IPS-11a (cell line): ENCODE data around the gene PHGDH.
"Not testable (repeated sequence)": the region's sequence is repeated elsewhere in the genome, so short reads cannot be mapped to it uniquely, and the experiment has no call there.

Source experiments
- H3K4me3 ChIP-seq: one replicate; pipeline ENCODE4 v1.5.1; 2013; ENCODE audit warnings: low read depth, low read length, control low read depth

PHGDH gene

DNA sequence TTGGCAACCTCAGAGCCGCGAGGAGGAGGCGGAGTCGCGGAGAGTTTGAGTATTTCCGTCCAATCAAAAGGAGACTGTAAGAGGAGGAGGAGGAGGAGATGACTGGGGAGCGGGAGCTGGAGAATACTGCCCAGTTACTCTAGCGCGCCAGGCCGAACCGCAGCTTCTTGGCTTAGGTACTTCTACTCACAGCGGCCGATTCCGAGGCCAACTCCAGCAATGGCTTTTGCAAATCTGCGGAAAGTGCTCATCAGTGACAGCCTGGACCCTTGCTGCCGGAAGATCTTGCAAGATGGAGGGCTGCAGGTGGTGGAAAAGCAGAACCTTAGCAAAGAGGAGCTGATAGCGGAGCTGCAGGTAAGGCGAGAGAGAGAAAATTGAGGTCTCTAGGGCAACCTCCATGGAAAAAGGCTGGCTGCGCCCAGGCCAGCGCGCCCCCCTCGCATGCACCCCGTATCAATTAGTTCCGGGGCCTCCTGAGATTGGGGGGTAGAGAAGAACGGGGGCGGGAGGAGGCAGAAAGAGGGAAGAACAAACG lies at the start of gene PHGDH:
Gene PHGDH, plus strand, starts transcription at position 131 of the 538 bp plus-strand sequence. Its CDS starts 89 bp downstream, at position 220.
- peak within 1 kb of the TSS; percentile 100 for H3K4me3 ChIP-seq

DNA sequence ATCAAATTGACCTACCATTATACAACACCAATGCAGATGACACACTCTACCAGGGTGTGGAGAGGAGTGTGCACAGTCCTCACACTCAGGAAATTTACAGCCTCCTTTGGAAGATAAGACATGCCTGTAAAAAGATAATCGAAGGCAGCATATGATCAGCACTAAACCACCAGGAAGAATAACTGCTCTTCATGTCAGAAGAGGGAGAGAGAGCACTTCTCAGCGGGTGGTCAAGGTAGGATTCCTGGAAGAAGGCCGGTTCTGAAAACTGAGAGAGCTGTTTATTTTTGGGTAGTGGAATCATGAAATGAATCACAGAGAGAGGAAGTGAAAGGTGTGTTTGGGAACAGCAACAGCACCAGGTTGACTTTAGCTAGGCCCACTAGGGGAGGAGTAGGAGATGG lies 49.7 kb upstream of the PHGDH start:
- no peak overlapping the region for H3K4me3 ChIP-seq

DNA sequence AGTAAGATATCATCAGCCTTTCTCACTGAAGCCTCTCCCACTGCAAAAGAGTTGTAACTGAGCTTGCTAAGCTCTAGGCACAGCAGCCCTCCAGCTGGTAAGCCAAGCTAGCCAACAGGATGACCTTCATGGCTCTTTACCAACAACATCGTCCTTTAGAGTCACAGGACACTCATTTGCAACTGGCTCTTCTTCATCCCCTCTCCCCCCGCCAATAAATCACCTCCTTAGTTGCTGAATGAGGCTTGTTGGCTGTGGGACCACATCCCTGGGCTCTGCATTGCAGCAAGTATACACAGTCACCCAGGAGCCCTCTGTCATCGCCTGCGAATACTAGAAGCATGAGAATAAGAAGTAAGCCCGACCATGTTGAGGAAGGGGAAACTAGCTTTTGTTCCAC lies 47.7 kb upstream of the PHGDH start:
- H3K4me3 ChIP-seq: no peak overlapping the region

DNA sequence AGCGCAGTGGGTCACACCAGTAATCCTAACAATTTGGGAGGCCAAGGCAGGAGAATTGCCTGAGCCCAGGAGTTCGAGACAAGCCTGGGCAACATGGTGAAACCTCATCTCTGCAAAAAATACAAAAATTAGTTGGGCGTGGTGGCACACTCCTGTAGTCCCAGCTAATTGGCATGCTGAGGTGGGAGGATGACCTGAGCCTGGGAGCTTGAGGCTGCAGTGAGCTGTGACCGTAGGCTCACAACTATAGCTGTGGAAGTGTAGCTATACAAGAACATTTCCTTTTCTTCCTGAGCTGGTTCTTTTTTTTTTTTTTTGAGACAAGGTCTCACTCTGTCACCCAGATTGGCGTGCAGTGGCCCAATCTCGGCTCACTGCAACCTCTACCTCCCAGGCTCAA lies 44.6 kb upstream of the PHGDH start:
- H3K4me3 ChIP-seq: no peak overlapping the region

DNA sequence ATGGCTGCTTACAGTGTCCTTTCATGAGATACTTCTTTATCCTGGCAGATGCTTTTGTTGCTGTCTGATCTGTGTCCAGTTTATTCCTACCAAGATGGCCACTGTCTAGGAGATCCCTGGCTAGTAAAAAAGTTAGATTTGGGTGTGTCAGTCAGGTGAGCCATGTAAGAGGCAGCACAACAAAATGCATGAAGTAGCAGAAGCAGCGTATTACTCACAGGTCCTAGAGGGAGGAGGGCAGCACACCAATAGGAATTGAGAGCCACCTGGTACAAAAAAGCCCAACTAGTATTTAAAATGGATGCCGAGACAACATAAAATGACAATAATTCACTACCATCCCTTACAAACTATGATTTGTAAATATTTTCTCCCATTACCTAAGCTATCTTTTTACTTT lies 40.8 kb upstream of the PHGDH start:
- H3K4me3 ChIP-seq: no peak overlapping the region

DNA sequence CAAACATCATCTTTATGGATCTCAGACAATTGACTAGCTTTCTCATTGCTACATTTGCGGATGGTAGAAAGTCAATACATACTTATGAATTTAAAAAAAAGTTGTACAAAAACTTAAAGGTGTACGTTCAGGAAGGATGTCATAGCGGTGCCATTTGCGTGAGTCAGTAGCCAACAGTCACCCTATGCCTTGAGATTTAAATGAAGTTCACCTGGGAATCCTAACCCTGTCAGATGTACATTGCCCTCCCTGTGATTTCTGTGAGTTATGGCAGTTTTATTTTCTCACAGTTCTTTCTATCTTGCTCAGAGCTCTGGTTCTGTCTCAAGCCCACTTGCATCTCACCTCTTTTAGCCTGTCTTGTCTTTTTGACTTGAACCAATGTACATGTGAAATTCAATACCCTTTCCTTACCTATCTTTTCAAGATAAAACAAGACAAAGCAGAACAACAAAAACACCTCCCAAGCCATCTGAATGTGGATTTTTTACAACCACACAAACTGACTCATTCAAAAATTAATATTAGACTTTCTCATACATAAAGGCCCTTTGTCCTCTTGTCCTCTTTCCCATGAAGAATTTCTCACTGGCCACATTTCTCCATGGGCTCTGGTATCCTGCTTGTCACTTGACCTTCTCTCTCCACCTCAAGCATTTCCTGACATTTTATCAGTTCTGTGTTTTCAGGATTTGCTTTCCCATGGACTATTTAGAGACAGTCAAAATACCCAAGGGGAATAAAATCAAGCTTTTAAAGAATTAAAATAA lies 38.4 kb upstream of the PHGDH start:
- H3K4me3 ChIP-seq: no peak overlapping the region

DNA sequence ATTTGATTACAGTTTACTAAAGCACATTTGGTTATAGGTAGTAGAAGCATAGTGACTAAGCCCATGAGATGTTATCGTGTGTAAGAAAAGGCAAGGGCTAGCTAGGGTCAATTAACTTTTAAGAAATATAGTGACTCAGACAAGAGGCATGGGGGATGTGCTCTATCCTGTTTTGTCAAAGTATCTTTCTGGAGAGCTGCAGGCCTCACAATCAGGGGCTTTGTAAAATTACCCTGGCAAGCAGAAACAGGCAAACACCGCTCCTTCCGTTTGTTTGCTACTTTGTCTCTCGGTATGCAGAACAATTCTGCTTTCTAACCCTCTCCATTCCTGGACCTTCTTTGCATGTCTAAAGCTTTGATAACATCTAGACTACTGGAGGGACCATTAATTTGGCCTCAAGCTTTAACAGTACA lies 37.6 kb upstream of the PHGDH start:
- H3K4me3 ChIP-seq: no peak overlapping the region

DNA sequence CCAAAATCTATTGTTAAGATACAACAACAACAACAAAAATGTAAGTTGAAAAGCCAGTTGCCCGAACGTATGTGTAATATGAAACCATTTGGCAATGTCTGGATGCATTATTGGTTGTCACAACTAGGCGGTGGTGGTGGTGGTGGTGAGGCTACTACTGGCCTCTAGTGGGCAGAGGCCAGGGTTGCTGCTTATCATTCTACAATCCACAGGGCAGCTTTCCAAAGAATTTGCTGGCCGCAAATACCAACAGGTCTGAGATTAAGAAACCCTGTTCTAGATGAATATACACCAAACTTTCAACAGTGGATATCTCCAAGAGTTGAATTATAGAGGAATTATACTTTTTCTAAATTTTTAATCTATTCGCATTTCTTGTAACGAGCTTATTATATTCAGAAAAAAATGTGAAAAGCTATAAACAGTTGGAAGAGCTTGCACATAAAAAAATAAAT lies 36.9 kb upstream of the PHGDH start:
- no peak overlapping the region for H3K4me3 ChIP-seq

DNA sequence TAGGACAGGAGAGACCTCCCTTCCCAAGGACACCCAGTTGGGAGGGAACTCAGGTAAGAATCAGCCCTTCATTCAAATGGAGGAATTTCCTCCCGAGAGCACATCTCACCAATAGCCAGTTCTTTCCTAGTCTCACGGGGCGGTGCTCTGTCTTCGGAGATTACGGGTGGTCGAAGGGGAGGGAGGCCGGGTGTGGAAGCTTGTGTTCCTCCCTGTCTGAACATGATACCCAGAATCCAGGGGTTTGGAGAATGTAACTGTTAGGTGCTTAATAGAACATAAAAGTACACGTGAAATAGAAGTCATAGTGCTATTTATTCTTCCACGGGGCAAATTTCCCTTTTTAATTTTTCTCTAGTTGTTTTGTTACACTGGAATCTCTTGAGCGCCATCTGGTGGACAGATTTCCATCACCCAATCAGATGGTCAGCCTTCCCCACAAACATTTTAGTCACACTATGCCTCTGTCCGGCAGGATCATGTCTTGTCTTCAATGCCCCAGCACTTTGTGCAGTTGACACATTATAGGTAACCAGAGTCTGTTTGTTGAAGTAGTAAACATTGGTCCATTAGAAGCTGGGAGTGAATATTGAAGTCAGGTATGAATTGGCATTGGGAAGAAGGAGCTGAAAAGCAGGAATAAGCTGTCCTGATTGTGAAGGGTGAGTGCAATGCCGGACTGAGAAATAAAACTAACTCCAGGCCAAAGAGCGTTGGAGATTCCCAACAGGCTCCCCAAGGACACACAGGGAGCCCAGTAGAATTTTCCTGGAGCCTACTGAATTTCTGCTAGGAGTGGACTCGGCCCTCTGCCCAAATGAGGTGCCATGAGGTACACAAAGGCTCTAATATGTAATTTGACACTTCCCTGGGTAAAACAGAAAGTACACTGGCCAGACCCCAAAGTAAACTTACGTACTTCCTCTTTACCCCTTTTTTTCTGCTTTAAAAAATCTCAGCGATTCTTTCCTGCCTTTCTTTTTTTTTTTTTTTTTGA lies 36.1 kb upstream of the PHGDH start:
- H3K4me3 ChIP-seq: peak overlapping the region; percentile 10

DNA sequence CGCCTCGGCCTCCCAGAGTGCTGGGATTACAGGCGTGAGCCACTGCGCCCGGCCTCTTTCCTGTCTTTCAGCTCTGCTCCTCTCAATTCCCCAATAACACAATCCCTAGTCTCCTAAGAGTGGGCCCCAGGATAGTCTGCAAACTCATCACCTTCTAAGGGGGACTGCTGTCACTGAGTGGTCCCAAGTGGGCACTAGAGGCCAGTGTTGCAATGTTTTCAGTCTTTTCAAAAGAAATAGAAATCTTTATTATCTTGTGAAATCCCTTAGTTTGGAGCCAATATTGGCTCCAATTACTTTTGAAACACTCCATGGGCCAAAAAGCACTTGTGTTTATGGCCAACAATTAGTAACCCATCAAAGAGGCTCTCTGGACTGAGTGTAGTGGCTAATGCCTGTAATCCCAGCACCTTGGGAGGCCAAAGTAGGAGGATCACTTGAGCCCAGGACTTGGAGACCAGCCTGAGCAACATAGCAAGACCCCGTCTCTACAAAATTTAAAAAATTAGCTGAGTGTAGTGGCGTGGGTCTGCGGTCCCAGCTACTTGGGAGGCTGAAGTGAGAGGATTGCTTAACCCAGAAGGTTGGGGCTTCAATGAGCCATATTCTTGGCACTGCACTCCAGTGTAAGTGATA lies 35.0 kb upstream of the PHGDH start:
- no peak overlapping the region for H3K4me3 ChIP-seq

DNA sequence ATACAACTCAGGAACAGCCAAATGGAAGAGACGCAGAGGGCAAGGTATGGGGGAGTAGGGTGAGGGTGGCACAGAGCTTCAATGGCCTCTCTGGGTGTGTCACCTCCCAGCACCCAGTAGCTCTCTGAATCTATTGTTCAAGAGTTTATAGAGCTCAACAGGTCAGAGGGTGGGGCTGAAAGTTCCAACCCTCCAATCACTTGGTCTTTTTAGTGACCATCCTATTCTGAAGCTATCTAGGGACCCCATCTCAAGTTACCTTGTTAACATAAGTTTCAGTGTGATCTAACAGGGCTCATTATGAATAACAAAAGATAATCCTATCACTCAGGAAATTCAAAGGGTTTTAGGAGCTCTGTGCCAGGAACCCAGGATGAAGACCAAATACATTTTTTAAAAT lies 32.5 kb upstream of the PHGDH start:
- H3K4me3 ChIP-seq: no peak overlapping the region

DNA sequence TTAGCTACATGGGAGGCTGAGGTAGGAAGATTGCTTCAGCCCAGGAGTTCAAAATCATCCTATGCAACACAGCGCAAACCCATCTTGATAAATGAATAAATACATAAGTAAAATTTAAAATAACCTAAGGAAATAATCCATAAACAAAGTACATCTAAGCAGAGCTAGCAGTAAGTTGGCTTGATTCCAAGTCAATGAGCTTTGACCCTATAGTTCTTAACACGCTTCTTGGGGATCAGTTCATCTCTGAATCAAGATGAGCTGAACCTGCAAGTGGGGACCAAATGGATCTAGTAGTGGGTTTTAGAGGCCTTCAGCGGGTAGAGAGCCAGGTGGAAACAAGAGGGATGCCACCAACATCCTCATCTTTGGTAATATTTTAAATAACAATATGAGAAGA lies 31.5 kb upstream of the PHGDH start:
- no peak overlapping the region for H3K4me3 ChIP-seq

DNA sequence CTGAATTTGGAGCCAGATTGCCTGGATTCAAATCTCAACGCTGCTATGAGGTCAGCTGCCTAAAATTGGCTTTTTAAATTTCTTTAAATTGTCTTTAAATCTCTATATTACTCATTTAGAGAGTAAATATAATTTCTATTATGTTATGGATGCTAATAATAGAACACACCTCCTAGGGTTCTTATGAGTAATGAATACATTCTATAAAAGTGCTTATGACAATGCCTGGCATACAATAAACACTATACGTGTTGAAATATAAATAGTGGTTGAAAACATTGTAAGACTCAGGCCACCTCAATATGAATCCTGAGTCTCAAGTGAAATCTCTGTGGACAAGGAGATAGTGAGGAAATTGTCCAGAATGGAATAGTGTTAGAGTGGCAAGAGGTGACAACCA lies 31.0 kb upstream of the PHGDH start:
- H3K4me3 ChIP-seq: no peak overlapping the region

DNA sequence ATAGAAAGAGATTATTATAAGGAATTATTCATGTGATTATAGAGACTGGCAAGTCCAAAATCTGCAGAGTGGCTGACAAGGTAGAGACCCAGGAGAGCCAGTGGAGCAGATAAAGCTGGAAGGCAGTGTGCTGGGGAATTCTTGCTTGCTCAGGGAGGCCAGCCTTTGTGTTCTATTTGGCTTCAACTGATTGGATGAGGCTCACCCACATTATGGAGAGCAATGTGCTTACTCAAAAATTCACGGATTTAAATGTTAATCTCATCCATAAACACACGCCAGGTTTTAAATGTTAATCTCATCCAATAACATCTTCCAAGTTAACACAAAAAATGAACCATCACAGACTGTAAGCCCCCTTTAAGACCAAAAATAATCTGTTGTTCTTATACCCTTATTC lies 30.2 kb upstream of the PHGDH start:
- H3K4me3 ChIP-seq: no peak overlapping the region

DNA sequence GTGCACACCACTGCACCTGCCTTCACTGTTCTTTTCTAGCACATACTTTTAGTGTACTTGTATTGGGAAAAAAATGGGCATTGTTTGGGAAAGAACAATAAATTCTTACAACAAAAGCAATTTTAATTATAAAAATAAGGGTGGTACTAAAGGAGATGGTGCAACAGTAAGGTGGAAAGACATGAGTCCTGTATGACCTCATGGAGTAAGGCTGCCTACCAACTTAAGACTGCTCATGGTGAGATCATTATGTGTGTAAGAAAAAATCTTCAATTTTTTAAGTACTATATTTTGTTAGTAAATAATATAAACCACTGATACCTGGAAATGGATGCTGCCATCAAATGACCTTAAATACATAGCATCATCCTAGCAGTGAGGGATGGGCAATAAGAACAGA lies 29.6 kb upstream of the PHGDH start:
- H3K4me3 ChIP-seq: no peak overlapping the region

DNA sequence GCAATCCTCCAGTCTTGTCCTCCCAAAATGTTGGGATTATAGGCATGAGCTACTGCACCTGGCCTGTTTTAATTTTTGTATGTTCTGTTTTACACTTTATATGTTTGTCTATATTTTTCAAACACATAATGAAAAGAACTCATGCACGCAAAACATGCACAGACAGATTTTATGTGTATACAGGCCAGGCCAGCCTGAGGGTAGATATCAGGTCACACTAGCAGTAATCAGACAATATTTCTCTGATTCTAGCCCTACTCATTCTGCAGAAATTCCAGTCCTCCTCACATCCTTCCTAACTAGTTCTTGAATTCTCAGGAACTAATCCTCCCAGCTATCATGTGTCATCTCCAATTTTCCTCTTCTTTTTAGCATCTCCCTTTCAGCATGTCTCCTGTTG lies 27.8 kb upstream of the PHGDH start:
- no peak overlapping the region for H3K4me3 ChIP-seq

DNA sequence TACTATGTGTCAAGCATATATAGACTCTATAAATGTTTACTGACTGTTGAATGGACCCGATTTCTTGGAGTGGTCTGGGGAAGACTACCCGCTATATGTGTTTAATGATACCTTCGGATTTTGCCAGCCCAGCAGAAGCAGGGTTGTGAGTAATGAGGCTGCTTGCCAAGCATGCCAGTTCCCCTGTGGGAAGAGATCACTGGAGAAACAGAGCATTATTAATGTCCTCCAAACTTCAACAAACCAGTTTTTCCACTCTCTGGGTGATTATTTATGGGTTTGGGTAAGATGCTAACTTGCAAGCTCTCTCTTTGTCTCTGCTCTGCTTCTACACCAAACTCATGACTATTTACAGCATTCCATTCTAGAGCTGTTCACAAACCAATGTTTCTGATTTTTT lies 25.1 kb upstream of the PHGDH start:
- H3K4me3 ChIP-seq: no peak overlapping the region

DNA sequence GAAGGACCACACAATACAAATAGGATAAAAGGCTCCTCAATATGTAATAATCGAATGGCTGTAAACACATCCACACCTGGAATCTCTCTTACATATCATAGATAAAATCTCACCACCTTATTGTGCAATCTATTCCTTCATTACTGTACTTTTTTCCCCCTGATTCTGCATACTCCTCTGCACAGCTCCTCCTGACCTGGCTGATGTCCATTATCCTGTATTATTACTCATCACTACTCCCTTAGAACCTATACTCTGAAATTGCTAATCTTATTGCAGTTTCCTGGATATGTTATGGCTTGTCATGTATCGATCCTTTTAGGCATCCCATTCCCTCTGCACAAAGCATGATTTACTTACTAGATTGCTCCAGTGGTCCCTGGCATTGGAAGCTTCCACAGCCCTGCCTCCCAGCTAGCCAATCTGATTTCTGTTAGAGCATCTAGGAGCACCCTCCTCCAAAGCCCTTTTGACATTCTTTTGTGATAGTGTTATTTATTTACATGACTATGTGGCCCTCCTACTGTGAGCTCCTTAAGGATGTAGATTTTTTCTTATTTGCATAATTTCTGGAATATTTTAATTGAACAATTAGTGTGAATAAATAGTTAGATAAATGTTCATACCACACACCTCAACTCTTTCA lies 24.2 kb upstream of the PHGDH start:
- no peak overlapping the region for H3K4me3 ChIP-seq

DNA sequence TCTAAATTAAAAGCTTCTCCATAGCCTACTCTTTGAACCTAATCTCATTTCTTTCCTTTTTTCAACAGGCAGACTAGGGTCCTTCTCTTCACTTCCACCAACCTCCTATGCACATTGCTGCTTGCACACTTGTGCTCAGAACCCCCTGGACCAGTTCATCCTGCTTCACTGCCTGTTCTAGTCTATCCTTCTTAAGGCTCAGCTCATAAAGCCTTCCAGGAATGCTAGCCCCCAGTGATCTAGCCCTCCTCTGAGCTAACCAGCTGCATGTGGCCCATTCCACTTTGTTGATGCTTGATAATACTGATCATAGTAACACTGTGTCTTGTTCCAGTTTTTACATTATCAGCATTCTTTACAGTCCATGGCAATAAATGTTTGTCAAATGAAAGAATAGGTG lies 22.9 kb upstream of the PHGDH start:
- no peak overlapping the region for H3K4me3 ChIP-seq

DNA sequence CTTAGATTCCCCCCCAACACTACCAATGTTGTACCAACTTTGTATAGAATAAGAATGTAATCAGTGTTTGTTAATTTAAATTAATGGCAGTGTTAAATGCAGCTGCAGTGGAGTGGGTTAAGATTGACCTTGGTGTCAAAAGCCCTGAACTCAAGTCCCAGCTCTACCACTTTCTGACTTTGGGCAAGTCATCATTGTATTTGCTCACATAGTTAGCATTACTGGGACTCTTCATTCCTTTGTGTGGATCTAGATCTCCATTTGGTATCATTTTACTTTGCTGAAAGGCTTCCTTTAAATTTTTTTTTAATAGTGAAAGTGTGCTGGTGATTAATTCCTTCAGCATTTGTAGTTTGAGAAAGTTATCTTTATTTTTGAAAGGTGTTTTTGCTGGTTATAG lies 22.2 kb upstream of the PHGDH start:
- H3K4me3 ChIP-seq: no peak overlapping the region

DNA sequence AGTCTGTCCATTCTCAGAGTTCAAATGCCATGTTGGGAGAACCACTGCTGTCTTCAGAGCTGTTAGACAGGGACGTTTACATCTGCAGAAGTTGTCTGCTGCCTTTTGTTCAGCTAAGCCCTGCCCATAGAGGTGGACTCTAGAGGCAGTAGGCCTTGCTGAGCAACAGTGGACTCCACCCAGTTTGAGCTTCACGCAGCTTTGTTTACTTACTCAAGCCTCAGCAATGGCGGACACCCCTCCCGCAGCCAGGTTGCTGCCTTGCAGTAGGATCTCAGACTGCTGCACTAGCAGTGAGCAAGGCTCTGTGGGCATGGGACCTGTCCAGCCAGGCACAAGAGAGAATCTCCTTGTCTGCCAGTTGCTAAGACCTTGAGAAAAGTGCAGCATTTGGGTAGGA lies 14.9 kb upstream of the PHGDH start:
- not testable (repeated sequence) for H3K4me3 ChIP-seq
